ENCODE measurements around the gene TTC21A. TPM values are rescaled to one million over a fixed set of nuclear protein-coding genes. Genes with fewer than 3 reads are reported as not detected.

TTC21A gene
- polyA plus RNA-seq, 5 donors: 10.5 to 19.0 (median 15.6) TPM

DNA sequence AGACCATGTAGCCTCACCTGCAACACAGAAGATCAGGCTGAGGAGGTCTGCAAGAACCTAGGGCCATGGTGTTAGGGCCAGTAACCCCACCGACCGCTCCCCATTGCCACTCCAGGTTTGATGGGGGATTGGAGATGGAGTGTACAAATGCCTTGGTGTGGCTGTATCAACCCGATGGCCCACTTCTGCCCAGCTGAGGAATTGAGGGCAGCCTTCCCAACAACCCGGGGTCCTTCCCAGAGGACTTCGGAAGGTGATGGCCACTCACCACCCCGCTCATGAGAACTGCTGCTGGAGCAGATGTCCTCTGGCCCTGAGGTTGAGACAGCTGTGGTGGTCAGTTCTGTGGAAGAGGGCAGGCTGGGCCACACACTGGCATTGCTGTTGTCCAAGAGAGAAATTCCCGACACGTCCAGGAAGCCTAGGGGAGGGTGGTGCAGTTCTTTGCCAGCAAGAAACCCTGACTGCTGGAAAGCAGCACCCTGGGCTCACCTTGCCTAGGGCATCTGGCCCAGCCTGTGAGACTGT lies 8.9 kb upstream of the TTC21A start:
- DNase-seq: no peak

DNA sequence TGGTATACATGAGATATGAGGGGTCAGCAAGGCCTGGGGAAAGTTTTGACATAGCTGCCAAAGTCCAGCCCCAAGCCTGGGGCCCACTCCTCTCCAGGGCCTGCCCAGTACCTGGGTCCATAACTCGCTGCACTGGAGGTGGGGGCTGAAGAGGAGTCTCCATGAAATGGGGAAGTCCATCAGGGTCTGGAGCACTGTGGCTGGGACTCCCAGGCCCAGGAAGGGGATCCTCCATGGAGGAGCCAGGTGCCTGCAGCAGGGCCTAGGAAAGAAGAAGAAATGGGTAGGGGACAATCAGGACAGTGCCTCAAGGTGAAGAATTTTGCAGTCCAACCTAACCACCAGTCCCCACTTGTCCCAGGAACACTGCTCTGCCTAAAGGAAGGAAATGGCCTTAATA lies 8.2 kb upstream of the TTC21A start:
- DNase-seq: no peak

DNA sequence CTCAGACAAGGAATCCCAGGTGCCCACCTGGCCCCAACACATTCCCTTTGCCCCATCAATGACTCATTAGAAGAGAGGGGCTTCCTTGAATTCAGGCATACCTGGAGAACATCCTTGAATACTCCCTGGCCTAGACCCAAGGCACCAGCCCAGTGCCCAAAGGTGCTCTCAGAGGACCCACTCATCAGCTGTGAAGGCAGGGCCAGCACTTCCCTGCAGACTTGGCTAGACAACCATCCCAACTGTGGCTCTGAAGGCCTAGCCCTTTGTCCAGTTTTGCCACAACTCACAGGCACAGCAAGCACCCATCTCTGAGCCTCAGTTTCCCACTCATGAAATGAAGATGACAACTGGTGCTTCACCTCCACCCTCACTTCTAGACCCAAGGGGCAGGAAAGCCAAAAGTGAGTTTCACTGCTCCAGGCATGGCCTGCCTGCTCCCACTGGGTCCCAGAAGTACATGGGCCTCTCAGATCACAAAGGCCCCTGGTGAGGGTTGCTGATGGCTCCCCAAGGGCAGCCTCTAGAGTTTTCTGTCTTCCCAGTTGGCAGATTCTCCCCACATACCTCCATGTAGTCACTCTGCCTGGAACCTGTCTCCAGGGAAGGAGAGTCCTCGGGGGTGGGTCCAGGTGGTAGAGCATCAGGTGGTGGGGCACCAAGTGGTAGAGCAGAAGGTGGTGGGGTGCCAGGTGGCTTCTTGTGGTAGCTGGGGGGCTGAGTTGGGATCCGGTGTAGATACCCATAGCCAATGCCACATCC lies 7.6 kb upstream of the TTC21A start:
- DNase-seq: no peak

GRCh38 chr3:39100500-39100886 lies 7.0 kb upstream of the TTC21A start:
- no peak for DNase-seq

DNA sequence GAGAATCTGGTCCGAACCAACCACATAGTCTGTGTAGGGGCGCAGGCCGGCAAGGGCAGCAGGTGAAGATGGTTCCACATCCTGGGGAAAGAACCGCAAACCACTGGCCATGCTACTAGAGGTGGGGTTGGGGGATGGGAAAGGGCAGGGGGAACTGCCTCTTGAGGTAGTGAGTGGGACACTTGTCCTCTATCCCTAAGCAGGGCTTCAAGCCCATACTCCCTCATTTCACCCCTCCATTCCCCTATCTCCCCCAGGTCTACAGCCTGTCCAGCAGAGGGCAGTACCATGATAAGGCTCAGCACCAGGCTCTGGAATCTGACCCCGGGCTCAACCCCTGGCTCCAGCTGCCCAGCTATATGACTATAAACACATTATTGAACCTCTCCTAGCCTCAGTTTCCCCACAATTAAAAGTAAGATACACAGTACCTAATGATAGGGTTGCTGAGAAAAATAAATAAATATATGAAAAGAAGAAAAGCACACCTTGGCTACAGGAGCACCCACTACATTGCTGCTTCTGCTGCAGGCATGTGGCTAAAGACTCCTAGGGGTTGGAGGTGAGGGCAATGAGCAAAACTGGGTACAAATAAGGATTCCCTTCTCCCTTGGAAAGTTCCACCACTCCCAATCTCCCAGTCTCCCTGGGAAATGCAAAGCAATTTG lies 6.3 kb upstream of the TTC21A start:
- DNase-seq: no peak

- no peak for DNase-seq
These were observed 4.8 kb upstream of the TTC21A start for GRCh38 chr3:39102504-39103323.

DNA sequence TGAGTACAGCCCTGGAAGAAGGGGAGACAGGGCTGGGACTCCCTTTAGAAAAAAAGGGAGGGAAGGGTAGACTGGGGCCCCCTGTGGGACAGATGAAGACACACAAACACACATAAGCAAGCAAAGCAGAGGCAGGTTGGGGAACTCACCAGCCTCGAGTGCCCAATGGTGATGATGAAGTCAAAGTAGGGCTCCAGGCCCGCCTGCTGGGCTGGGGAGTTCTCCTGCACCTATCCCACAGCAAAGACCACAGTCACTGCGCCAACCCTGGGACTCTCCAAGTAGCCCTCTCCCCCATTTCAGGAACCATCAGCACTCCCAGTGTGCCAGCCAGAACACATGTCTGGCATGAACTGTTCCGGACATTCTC lies 4.2 kb upstream of the TTC21A start:
- no peak for DNase-seq

GRCh38 chr3:39103791-39104552 lies 3.5 kb upstream of the TTC21A start:
- DNase-seq: no peak

GRCh38 chr3:39104961-39105686 lies 2.4 kb upstream of the TTC21A start:
- DNase-seq: no peak

DNA sequence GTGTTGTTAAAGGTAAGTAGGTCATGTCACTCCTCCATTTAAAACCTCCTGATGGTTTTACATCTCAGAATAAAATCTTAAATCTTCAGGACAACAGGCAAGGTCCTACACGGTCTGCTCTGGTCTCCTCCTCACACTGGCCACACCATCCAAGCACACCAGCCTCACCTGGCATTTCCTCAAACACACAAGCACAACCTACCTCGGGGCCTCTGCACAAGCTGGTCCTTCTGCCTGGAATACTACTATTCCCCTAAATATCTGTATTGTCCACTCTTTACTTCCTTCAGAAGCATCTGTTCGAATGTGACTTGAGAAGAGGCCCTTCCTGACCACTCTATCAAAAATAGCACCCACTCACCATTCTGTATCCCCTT lies 1.8 kb upstream of the TTC21A start:
- DNase-seq: no peak

DNA sequence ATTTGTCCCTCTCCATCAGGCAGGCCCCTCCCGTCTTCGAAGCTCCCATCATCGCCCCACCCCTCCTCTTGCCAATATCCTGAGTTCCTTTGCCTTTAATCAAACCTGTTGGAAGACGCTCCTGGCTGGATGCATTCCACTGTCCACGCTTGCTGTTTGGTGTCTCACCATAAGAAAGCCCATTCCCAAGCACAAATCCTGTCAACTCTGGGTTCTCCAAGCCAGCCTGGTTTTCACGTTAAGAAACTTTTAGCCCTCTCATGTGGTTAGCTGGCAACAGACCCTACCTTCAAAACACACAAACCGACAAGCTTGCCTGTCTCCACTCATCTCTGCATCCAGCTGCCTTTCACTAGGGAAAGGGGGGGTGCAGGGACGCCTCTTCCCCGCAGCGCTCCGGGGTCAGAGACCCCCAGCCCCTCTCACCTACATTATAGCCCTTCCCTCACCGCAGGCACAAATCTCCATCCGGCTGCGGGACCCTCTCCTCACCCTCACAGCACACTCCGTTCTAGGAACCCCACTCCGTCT lies 1.1 kb upstream of the TTC21A start:
- DNase-seq: no peak

- peak; percentile 57 to 58 for DNase-seq
These were observed 561 bp upstream of the TTC21A start for GRCh38 chr3:39106851-39107387.

GRCh38 chr3:39108200-39108710 lies 775 bp downstream of the TTC21A start:
- DNase-seq: no peak

DNA sequence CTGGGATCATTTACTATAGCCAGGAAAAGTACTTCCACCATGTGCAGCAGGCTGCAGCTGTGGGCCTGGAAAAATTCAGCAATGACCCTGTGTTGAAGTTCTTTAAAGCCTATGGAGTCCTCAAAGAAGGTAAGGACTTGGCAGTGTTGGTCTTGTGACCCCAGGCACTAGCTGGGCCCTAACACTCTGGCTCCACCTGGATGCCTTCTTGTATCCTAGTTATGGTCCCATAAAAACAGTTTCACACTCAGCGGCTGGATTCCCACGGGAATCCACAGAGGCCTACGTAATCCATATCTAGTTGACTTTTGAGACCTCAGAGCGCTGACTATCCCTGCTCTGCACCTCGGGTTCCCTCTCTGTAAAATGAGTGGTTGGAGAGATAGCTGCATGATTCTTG lies 1.6 kb downstream of the TTC21A start:
- no peak for DNase-seq

GRCh38 chr3:39110041-39110639 lies 2.7 kb downstream of the TTC21A start:
- no peak for DNase-seq

DNA sequence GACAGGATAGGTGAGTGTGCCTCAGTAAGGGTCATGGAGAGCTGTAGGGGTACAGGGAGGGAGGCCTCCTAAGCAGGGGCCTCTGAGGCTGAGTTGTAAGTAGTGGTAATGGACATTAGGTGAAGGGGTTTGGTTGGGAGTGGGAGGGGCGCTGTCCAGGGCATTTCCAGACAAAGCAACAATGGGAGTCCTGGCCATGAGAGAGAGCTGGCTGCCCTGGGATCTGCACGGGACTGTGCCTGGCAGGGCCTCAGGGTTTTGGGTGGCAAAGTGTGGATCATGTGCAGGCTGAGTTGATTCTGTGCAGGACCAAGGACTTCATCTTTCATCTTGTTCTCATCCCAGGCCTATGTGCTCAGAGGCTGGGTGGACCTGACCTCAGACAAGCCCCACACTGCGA lies 4.6 kb downstream of the TTC21A start:
- no peak for DNase-seq

GRCh38 chr3:39112535-39112934 lies 5.1 kb downstream of the TTC21A start:
- no peak for DNase-seq

DNA sequence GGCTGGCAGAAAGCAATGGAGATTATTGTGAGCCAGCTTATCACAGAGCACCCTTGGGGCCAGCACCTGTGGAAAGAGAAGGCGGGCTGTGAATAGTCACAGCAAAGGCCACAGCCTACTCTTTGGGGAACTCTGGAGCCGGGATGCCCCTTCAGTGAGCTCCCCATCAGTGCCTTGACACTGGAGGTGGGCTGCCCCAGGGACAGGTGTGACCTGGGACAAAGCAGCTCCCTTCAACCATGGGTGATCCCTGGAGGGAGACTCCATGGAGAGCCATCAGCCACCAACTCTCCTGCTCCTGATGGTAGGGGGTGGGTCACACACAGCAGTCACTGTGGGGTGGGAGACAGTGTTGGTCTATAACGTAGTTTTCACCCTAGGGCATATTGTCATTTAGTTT lies 5.8 kb downstream of the TTC21A start:
- no peak for DNase-seq

GRCh38 chr3:39114456-39114855 lies 7.0 kb downstream of the TTC21A start:
- DNase-seq: no peak

DNA sequence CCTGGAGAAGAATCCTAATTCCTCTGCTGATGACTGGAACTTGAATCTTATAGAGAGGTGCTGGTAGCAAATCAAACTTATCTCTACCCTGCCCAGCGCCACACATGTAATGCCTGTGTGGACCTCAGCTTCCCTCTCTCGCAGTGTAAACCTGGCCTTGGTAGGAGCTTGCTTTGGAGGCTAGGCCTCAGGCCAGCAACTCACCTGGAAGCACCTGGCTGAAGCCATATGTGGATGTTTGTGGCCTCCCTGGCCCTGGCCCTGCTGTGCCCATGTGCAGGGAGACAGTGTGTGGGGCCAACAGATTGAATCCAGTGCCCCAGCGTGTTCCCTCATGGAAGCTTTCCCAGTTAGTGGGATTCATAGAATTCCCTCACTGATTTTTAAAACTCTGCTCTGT lies 8.4 kb downstream of the TTC21A start:
- DNase-seq: no peak
